SH-SY5Y (cell line): ENCODE data around the gene POLR2E.

ENCODE experiments used
- GATA2 ChIP-seq: IDR thresholded peaks from 2 replicates; pipeline ENCODE4 v1.6.1; 2011; ENCODE audit warnings: mild to moderate bottlenecking, low read depth, low read length
- GATA3 ChIP-seq: IDR thresholded peaks from 2 replicates; pipeline ENCODE4 v1.6.1; 2011; ENCODE audit warnings: low read depth, mild to moderate bottlenecking, low read length, moderate library complexity

DNA sequence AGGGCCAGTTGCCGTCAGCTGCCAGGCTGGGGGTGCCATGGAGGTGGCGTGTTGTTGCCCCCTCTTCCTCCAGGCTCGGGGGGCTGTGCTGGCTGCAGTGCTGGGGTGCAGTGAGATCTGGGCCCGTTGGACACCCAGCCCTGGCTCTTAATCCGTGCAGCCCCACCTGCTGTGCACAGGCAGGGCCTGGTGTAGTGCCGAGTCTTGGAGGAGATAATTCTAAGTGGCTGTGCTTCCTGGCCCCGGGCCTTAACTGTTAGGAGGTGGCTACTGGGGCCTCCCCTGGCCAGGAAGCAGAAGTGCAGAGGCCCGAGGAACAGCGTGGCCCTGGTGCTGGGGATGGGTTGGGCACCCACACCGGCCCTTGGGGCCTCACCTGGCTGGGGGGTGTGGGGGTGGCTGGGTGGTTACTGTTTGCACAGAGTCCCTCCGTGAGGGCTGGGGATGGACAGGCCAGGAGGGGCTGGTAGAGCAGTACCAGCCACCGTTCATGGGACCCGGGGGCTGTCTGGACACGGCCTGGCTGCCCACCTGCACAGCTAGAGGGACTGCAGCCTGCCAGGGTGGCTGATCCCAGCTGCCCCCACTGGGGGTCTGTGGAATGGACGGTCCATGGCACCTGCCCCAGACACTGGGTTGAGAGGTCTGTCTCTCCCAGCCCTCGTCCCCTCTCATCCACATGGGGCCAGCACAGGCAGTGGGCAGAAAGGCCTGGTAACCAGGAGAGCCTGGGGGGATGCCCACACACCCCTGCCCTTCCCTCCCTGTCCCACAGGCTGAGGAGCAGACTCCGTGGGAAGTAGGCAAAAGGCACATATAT is 11.9 kb upstream of the POLR2E start:
- no peak for TF ChIP-seq GATA3
- no peak for TF ChIP-seq GATA2
